HL-60 (cell line): Measurements from ENCODE around the gene MAP7.

Experiments
- DNase-seq, 2 experiments: peaks; one replicate each; pipeline ENCODE4 v3.0.0-alpha.2; 2010 to 2020; ENCODE audit warnings: low read depth in 1 of 2, low spot score in 1 of 2
- H3K27ac ChIP-seq: fragments of 250-450 bp; sonication (Bioruptor Pico); replicated peaks from 2 replicates; pipeline ENCODE4 v1.5.1; 2020; ENCODE audit warnings: mild to moderate bottlenecking, moderate library complexity
- H3K27me3 ChIP-seq: fragments of 250-450 bp; sonication (Bioruptor Pico); 2 replicates; pipeline ENCODE4 v1.5.1; 2021; ENCODE audit warnings: mild to moderate bottlenecking, moderate library complexity; ENCODE audit not compliant: insufficient read depth, poor library complexity, severe bottlenecking
- H3K4me3 ChIP-seq: replicated peaks from 2 replicates; pipeline ENCODE4 v1.5.1; 2011; ENCODE audit warnings: mild to moderate bottlenecking, control low read depth, low read length; ENCODE audit not compliant: insufficient read depth
- CTCF ChIP-seq: IDR thresholded peaks from one replicate; pipeline ENCODE4 v1.5.1; 2011; ENCODE audit warnings: low read length, control low read depth, inconsistent platforms; ENCODE audit not compliant: insufficient read depth
- GABPA ChIP-seq: IDR thresholded peaks from 2 replicates; pipeline ENCODE4 v1.6.1; 2012; ENCODE audit warnings: low read depth
- POLR2AphosphoS5 ChIP-seq: IDR thresholded peaks from 2 replicates; pipeline ENCODE4 v1.6.1; 2012; ENCODE audit warnings: low read depth
- REST ChIP-seq: IDR thresholded peaks from 2 replicates; pipeline ENCODE4 v1.6.1; 2012; ENCODE audit warnings: low read depth; ENCODE audit not compliant: insufficient replicate concordance
- SPI1 ChIP-seq: IDR thresholded peaks from 2 replicates; pipeline ENCODE4 v1.6.1; 2012; ENCODE audit warnings: low read depth, mild to moderate bottlenecking, borderline replicate concordance

Gene MAP7

GRCh38 chr6:136510782-136511181, 39.4 kb downstream of the MAP7 start:
- Histone ChIP-seq H3K4me3 (no peak overlapping the region), H3K27me3 (no peaks in the 10 kb centered on the region), H3K27ac (no peak overlapping the region)
- TF ChIP-seq CTCF (no peak), POLR2AphosphoS5 (no peak), GABPA (no peak), SPI1 (no peak), REST (no peak)
- DNase-seq: no peak

GRCh38 chr6:136510299-136510698, 39.9 kb downstream of the MAP7 start:
- no peak for DNase-seq
- no peaks in the 10 kb centered on the region for H3K27me3 ChIP-seq
- H3K27ac ChIP-seq: no peak overlapping the region
- H3K4me3 ChIP-seq: no peak overlapping the region
- TF ChIP-seq CTCF: no peak
- no peak for TF ChIP-seq REST
- no peak for TF ChIP-seq SPI1
- no peak for TF ChIP-seq GABPA
- no peak for TF ChIP-seq POLR2AphosphoS5

GRCh38 chr6:136508725-136509392, 41.4 kb downstream of the MAP7 start:
- no peak for DNase-seq
- no peak for TF ChIP-seq POLR2AphosphoS5
- no peak for TF ChIP-seq CTCF
- TF ChIP-seq SPI1: no peak
- TF ChIP-seq GABPA: no peak
- no peak for TF ChIP-seq REST
- H3K27me3 ChIP-seq: no peaks in the 10 kb centered on the region
- no peak overlapping the region for H3K4me3 ChIP-seq
- H3K27ac ChIP-seq: no peak overlapping the region
